GM18867 (cell line): ENCODE results near the gene APOA4.
"Not testable (repeated sequence)": the region's sequence is repeated elsewhere in the genome, so short reads cannot be mapped to it uniquely, and the experiment has no call there.

Experiments used
- ATAC-seq: cut with Tn5 transposase; IDR thresholded peaks from one replicate; pipeline ENCODE4 v1.9.1; 2021; ENCODE audit warnings: mild to moderate bottlenecking, moderate library complexity; ENCODE audit not compliant: unreplicated experiment

The APOA4 gene

GRCh38 chr11:116849486-116849885 is 26.4 kb upstream of the APOA4 start:
- ATAC-seq: no peak

DNA sequence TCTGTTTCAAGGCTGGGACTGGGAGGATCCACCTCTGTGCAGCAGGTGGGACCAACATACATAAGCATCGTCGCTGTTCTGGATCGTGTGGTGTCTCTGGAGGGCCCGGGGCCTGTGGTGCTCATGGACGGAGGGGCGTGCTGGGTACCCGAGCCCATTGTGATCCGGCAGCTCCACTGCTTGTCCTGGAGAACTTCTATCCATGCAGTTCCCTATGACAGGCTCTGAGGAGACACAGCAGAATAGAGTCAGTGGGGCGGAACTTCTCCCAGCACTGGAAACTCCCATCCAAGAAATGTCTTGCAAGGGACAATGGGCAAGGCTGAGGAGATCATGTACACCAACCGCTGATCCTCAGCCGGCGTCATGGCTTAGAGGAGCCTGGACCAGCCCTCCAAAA is 26.0 kb upstream of the APOA4 start:
- no peak for ATAC-seq

DNA sequence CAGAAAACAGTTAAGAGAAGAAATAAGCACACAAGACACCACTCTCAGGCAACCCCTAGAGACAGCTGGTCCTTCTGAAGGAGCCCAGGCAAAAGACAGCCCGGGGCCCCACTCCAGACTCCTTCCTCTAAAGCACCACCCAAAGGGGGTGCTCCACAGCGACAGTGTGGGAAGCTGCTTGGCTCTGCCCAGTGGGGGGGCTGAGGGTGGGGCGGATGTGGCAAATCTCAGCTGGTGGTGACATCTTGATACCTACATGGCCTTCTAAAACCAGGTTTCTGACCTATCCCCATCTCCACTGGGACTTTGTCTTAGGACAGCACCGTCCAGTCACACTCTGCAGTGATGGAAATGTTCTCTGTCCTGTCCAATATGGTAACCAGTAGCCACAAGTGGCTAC is 24.5 kb upstream of the APOA4 start:
- no peak for ATAC-seq

DNA sequence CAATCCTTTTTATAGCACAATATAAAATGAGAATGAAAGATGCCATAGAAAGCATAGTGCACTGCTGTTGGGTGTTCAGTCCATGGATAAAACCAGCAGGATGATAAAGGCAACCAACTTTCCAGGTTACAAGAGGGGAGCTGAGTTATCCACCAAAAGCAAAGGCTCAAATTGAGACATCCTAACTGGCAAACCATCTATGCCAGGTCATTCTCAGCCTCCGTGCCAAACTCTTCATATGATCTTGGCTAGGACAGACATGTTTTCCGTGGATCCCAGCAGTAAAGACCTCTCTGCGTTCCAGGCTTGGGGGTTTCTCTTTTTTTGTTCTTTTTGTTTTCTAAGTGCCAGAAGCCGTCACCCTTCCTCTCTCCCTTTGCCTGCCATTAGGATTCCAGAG is 21.6 kb upstream of the APOA4 start:
- ATAC-seq: no peak

GRCh38 chr11:116843661-116844060 is 20.6 kb upstream of the APOA4 start:
- ATAC-seq: no peak

GRCh38 chr11:116842909-116843308 is 19.8 kb upstream of the APOA4 start:
- no peak for ATAC-seq

- ATAC-seq: no peak
These were observed 19.0 kb upstream of the APOA4 start for GRCh38 chr11:116842117-116842516.

- no peak for ATAC-seq
These were observed 17.7 kb upstream of the APOA4 start for GRCh38 chr11:116840746-116841296.

GRCh38 chr11:116840224-116840745 is 17.2 kb upstream of the APOA4 start:
- no peak for ATAC-seq

DNA sequence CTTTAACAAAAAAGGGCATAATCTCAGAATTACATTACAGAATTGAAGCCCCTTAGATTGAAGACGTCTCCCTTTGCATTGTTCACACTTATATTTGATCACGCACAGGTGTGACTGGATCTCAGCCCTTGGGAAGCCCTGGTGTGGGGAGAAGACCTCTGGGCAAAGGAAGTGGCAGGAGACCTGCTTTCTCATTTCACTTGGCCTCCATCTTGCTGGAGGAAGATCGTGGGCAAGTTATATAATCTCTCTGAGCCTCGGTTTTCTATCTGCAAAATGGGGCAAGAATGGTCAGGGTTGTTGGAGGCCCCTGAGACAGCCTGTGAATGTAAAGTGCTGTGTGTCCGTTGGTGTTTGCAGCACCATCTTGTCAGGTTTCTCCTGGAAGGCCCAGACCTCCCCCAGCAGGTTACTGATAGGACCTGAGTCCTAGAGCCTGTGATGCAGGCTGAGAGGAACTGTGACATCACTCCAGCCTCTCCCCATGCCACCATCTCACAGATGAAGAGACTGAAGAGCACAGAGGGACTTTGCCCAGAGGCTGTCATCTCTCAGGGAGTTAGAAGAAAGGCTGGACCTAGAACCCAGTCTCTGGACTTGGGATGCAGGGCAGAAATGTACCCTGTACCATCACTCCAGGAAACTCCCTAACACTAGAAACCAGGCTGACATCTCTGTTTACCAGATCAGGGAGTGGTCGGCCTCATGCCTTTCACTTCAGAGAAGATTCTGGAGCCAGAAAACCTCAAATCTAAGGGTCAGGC is 15.4 kb upstream of the APOA4 start:
- ATAC-seq: no peak

DNA sequence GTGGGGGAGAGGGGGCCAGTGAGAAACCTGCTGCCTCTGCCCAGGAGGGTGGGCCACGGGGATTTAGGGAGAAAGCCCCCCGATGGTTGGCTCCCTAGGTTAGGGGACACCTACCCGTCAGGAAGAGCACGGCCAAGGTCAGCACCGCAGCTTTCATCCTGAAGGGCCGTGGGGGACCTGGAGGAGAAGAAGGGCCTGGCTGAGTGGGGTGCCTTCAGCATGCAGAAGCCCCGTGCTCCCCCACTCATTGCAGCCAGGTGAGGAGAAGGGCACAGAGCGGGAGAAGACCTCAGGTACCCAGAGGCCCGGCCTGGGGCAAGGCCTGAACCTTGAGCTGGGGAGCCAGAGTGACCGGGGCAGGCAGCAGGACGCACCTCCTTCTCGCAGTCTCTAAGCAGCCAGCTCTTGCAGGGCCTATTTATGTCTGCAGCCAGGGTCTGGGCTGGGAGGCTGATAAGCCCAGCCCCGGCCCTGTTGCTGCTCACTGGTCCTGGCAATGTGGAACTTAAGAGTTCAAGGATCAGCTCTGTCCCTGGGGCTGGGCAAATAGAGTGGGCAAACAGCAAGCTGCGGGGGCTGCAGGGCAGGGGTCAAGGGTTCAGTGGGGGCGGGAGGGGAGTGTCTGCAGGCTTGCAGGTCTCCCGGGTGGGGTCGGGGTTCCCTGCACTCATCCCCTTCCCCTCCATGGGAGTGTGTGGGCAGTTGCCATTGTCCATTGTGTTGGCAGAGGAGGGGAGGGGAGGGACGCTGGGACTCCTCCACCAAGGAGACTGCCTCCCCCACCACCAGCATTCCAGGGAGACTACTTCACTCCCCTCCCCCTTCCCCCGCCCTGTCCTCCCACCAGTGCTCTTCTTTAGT is 14.4 kb upstream of the APOA4 start, which contains the start of gene APOA1:
Gene APOA1 (minus strand): TSS at position 392 of the 861 bp plus-strand sequence. CDS start 235 bp downstream, at position 157.
- no peak for ATAC-seq

DNA sequence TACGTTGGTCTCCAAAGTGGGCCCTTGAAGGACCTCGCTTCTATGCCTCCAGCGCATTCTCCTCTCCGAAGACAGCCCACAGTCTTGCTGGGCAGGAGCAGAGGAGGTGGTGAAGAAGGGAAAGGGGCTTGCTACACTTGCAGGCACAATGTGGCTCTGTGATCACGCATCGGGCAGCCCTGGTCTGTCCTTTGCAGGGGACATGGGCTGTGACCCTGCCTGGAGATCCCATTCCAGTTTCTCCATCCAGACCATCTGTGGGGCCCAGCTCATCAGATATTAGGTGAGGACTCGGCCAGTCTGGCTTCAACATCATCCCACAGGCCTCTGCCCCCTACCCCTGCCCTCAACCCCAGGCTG is 13.5 kb upstream of the APOA4 start:
- ATAC-seq: no peak

GRCh38 chr11:116835791-116836631 is 12.9 kb upstream of the APOA4 start:
- peak; percentile 75 for ATAC-seq

GRCh38 chr11:116835042-116835772 is 12.1 kb upstream of the APOA4 start:
- no peak for ATAC-seq

DNA sequence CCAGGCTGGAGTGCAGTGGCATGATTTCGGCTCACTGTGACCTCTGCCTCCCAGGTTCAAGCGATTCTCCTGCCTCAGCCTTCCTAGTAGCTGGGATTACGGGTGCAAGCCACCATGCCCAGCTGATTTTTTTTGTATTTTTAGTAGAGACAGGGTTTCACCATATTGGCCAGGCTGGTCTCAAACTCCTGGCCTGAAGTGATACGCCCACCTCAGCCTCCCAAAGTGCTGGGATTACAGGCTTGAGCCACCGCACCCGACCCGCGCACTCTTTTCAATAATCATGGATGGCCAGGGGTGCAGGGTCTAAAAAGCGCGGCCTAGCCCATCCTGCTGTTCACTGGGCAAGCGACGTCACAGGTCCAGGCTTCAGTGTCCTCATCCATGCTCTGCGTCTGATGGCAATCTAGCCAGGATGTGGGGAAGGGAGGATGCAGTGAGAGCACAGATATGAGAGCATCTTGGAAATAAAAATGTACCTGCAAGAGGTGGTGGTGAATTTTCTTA is 11.5 kb upstream of the APOA4 start:
- ATAC-seq: not testable (repeated sequence)

DNA sequence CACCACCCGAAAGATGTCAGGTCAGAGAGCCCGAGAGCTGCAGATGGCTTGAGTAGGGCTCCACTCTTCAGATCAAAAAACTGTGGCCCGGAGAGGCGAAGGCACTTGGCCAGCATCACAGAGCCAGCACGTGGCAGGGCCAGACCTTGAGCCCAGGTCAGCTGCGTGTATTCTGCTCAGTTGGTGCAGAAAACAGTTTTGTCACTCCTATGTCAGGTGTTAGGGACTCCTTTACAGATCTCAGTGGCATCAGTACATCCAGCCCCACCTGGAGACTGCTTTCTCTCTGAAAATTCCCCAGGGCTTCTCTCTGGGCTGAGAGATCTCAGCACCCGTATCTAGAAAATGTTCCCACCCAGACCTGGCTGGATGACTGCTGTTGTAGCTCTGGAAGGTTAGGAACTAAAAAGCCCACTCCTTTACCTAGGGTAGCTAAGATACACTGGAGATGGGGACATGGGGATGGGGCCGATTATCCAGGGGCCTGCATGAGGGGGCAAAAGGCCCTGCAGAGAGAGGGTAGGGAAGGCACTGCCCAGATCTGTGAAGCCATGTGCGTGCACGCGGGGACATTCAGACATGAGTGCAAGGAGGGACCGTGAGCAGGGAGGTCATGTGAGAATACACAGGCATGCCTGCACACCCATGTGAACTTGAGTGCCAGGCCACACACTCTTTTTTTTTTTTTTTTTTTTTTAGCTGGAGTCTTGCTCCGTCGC is 10.9 kb upstream of the APOA4 start:
- ATAC-seq: no peak

GRCh38 chr11:116833491-116833815 is 10.3 kb upstream of the APOA4 start:
- ATAC-seq: no peak

DNA sequence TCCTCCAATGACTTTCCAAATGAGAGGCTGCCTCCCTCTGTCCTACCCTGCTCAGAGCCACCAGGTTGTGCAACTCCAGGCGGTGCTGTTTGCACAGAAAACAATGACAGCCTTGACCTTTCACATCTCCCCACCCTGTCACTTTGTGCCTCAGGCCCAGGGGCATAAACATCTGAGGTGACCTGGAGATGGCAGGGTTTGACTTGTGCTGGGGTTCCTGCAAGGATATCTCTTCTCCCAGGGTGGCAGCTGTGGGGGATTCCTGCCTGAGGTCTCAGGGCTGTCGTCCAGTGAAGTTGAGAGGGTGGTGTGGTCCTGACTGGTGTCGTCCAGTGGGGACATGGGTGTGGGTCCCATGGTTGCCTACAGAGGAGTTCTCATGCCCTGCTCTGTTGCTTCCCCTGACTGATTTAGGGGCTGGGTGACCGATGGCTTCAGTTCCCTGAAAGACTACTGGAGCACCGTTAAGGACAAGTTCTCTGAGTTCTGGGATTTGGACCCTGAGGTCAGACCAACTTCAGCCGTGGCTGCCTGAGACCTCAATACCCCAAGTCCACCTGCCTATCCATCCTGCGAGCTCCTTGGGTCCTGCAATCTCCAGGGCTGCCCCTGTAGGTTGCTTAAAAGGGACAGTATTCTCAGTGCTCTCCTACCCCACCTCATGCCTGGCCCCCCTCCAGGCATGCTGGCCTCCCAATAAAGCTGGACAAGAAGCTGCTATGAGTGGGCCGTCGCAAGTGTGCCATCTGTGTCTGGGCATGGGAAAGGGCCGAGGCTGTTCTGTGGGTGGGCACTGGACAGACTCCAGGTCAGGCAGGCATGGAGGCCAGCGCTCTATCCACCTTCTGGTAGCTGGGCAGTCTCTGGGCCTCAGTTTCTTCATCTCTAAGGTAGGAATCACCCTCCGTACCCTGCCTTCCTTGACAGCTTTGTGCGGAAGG is 9.5 kb upstream of the APOA4 start:
- ATAC-seq: no peak
